Measurements from ENCODE around the gene SLC30A3.

GRCh38 chr2:27208486-27209050 lies 54.3 kb downstream of the SLC30A3 start:
- TF ChIP-seq CTCF (IDR thresholded peaks at IDR 0.05; ENCODE audit: low read depth, low read length, poor library complexity, severe bottlenecking) (no peak), EZH2phosphoT487 (IDR thresholded peaks at IDR 0.05; ENCODE audit: borderline replicate concordance, low read length) (no peak)

Data from DOHH2 (cell line).